Endothelial cell of umbilical vein (primary cell): ENCODE results near the gene EXD3. TPM values are rescaled to one million over a fixed set of nuclear protein-coding genes. Genes with fewer than 3 reads are reported as not detected.

Experiments used
- BruUV-seq: library from RNA; stranded (reverse); fragments of 400-500 nt; replicated peaks from 2 replicates; lab custom pipeline; 2021; lab: Mats Ljungman, UMichigan
- CTCF ChIA-PET: fragments of 300-600, 350-600 bp; sonication (Branson Sonifier 250); formaldehyde crosslinking; loops from one replicate; lab custom pipeline; 2021; ENCODE audit warnings: antibody characterized with exemption, inconsistent platforms; lab: Charles Lee
- POLR2A ChIA-PET: fragments of 300-600, 350-600 bp; sonication (Branson Sonifier 250); formaldehyde crosslinking; loops from one replicate; lab custom pipeline; 2021; ENCODE audit warnings: antibody characterized with exemption, inconsistent platforms; lab: Charles Lee
- DNase-seq: peaks from one replicate; pipeline ENCODE4 v3.0.0-alpha.2; 2011; ENCODE audit warnings: low read depth, low spot score
- FAIRE-seq: peaks from 2 replicates; lab custom pipeline; 2011; peaks lifted over from hg19 to GRCh38; lab: Jason Lieb, UNC
- H2AFZ ChIP-seq: 2 replicates; pipeline ENCODE4 v1.6.0; 2012; ENCODE audit warnings: low read depth, low read length, control low read depth, inconsistent platforms
- H3K27ac ChIP-seq: 2 replicates; pipeline ENCODE4 v1.5.1; 2011; ENCODE audit warnings: low read depth, mild to moderate bottlenecking, control low read depth, low read length, moderate library complexity; ENCODE audit not compliant: insufficient read depth
- H3K27me3 ChIP-seq, 2 experiments: 2 replicates each; pipeline versions ENCODE4 v1.6.0 to v1.6.1; 2011; ENCODE audit warnings: low read length in 2 of 2, mixed read lengths in 1 of 2; ENCODE audit not compliant: control insufficient read depth in 2 of 2, insufficient read depth in 2 of 2
- H3K36me3 ChIP-seq, 2 experiments: 2 replicates in 1 of 2; 3 replicates in 1 of 2; pipeline ENCODE4 v1.5.1; 2011; ENCODE audit warnings: low read length in 2 of 2, mild to moderate bottlenecking in 1 of 2, moderate library complexity in 1 of 2; ENCODE audit not compliant: control insufficient read depth in 2 of 2, insufficient read depth in 2 of 2; ENCODE audit errors: extremely low read depth in 1 of 2
- H3K4me1 ChIP-seq: 3 replicates; pipeline ENCODE4 v1.5.1; 2011; ENCODE audit warnings: mild to moderate bottlenecking, low read length; ENCODE audit not compliant: control insufficient read depth, insufficient read depth; ENCODE audit errors: extremely low read depth
- H3K4me2 ChIP-seq: 2 replicates; pipeline ENCODE4 v1.6.1; 2011; ENCODE audit warnings: low read length, control low read depth, mixed read lengths; ENCODE audit not compliant: insufficient read depth
- H3K4me3 ChIP-seq, 3 experiments: fragments of 200-600 bp in 1 of 3; sonication (generic), shearing (Covaris generic) in 1 of 3; replicated peaks in 1 of 3; 2 replicates each; pipeline ENCODE4 v1.5.1; 2011 to 2016; ENCODE audit warnings: control low read depth in 3 of 3, low read length in 3 of 3, mild to moderate bottlenecking in 2 of 3, inconsistent platforms in 1 of 3, low read depth in 1 of 3, moderate library complexity in 1 of 3; ENCODE audit not compliant: insufficient read depth in 1 of 3
- H3K79me2 ChIP-seq: 2 replicates; pipeline ENCODE4 v1.6.0; 2012; ENCODE audit warnings: low read length, inconsistent platforms; ENCODE audit not compliant: control insufficient read depth, insufficient read depth
- H3K9ac ChIP-seq: replicated peaks from 2 replicates; pipeline ENCODE3; 2011; ENCODE audit warnings: low read length, control low read depth; ENCODE audit not compliant: insufficient read depth; ENCODE audit errors: extremely low read depth
- H3K9me1 ChIP-seq: replicated peaks from 3 replicates; pipeline ENCODE4 v1.6.0; 2011; ENCODE audit warnings: mild to moderate bottlenecking, low read length; ENCODE audit not compliant: control insufficient read depth, insufficient read depth; ENCODE audit errors: extremely low read depth
- H3K9me3 ChIP-seq: replicated peaks from 2 replicates; pipeline ENCODE4 v1.5.1; 2012; ENCODE audit warnings: low read length, inconsistent platforms; ENCODE audit not compliant: control insufficient read depth, insufficient read depth
- H4K20me1 ChIP-seq: replicated peaks from 2 replicates; pipeline ENCODE3; 2011; ENCODE audit warnings: mild to moderate bottlenecking, low read length; ENCODE audit not compliant: control insufficient read depth, insufficient read depth; ENCODE audit errors: extremely low read depth
- EZH2 ChIP-seq: IDR thresholded peaks from 2 replicates; pipeline ENCODE4 v1.6.1; 2012; ENCODE audit warnings: borderline replicate concordance, low read depth, mild to moderate bottlenecking, moderate library complexity, low read length, inconsistent platforms; ENCODE audit not compliant: severe bottlenecking
- FOS ChIP-seq: IDR thresholded peaks from 2 replicates; pipeline ENCODE4 v1.6.1; 2011; ENCODE audit warnings: mild to moderate bottlenecking, low read length, moderate library complexity, borderline replicate concordance; ENCODE audit not compliant: insufficient read depth
- GATA2 ChIP-seq: IDR thresholded peaks from 2 replicates; pipeline ENCODE4 v1.7.0; 2011; ENCODE audit warnings: low read depth, mild to moderate bottlenecking, moderate library complexity, mixed read lengths, low read length; ENCODE audit not compliant: insufficient read length, insufficient read depth
- JUN ChIP-seq: IDR thresholded peaks from 2 replicates; pipeline ENCODE4 v1.6.1; 2011; ENCODE audit warnings: borderline replicate concordance, low read depth; ENCODE audit not compliant: insufficient read length, insufficient read depth
- MYC ChIP-seq: IDR thresholded peaks from one replicate; pipeline ENCODE4 v1.6.1; 2011; ENCODE audit warnings: mild to moderate bottlenecking, low read depth, low read length
- POLR2A ChIP-seq: IDR thresholded peaks from 2 replicates; pipeline ENCODE4 v1.6.1; 2012; ENCODE audit warnings: low read depth, mild to moderate bottlenecking, control low read depth, low read length
- POLR2AphosphoS5 ChIP-seq: IDR thresholded peaks from 2 replicates; pipeline ENCODE4 v1.6.1; 2012; ENCODE audit warnings: low read depth, mild to moderate bottlenecking, control low read depth, low read length, moderate library complexity; ENCODE audit not compliant: insufficient read depth
- dilution Hi-C: fragments of 300-500 bp; cut with MboI; formaldehyde crosslinking; loops from one replicate; pipeline ENCODE4 v1.15.0; 2019; ENCODE audit warnings: low sequenced_read_pairs; ENCODE audit not compliant: extremely low pct_ligation_motif_present
- intact Hi-C: fragments of 100-400 bp; cut with micrococcal nuclease; formaldehyde crosslinking; loops from one replicate; pipeline ENCODE4 v1.10.0; 2022
- polyA plus RNA-seq, 4 experiments: library from polyadenylated mRNA; depleted of rRNA in 3 of 4; stranded (reverse) in 3 of 4; unstranded in 1 of 4; fragments of >200 nt; gene quantifications; 2 replicates each; pipeline versions ENCODE4 v1.2.1 to v1.2.3, GENCODE V29; 2011 to 2012; ENCODE audit warnings: missing spikeins in 1 of 4
- total RNA-seq: library from RNA; stranded (reverse); gene quantifications from 2 replicates; pipeline ENCODE4 v1.2.3, GENCODE V29; 2021
- TF ChIP-seq, protein P1 (sequence below), 2 donors: IDR thresholded peaks; 1 replicate in 1 of 2; 2 replicates in 1 of 2; pipeline ENCODE4 v1.5.1; 2011; ENCODE audit warnings: low read length in 2 of 2, mild to moderate bottlenecking in 2 of 2, moderate library complexity in 2 of 2, control low read depth in 1 of 2, inconsistent platforms in 1 of 2, low read depth in 1 of 2; ENCODE audit not compliant: insufficient read depth in 1 of 2; ENCODE audit errors: extremely low read depth in 1 of 2
- TF ChIP-seq, protein P2 (sequence below): IDR thresholded peaks from 2 replicates; pipeline ENCODE4 v1.6.1; 2011; ENCODE audit not compliant: insufficient read depth, insufficient read length

Gene EXD3
- total and polyA plus RNA-seq, 2 donors (not counting 3 experiments of a cell fraction or from before 2014, with no cell fraction given), result 17.7 to 30.3 TPM

DNA sequence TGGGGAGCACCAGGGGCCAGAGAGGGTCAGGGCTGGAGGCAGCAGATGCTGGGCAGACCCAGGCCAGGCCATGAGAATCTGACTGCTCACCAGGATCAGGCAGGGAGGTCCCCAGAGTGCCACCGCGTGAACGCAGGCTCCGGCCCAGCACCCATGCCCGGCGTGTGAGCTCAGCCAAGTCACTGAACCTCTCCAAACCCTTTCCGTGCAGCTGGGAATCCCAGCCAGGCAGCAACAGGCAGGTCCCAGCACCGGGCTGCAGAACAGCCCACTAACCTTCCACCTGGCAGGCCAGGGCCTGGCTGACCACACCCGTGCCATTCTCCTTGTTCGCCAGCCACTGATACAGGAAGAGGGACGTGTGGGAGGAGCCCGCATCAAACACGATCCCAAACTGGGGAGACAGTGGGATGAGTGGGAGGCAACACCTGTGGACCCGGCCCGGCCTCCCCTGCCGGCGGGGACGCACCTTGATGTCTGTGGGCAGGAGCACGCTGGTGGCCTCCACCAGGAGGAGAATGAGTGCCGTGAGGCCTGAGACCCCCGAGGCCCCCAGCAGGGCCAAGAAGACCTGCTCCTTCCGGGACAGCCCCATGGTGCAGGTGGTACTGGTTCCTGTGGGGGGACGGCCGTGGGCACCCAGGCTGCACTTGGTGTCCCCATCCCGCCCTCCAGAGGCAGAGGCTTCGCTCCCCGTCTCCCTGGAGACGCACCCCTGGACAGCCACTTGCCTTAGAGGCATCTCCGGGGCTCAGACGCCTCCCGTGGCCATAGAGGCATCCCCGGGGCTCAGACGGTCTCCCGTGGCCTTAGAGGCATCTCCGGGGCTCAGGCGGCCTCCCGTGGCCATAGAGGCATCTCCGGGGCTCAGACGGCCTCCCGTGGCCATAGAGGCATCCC, 15.0 kb upstream of the EXD3 start:
- TF ChIP-seq EZH2, result no peak
- no peak for TF ChIP-seq JUN
- TF ChIP-seq, protein P1, sequence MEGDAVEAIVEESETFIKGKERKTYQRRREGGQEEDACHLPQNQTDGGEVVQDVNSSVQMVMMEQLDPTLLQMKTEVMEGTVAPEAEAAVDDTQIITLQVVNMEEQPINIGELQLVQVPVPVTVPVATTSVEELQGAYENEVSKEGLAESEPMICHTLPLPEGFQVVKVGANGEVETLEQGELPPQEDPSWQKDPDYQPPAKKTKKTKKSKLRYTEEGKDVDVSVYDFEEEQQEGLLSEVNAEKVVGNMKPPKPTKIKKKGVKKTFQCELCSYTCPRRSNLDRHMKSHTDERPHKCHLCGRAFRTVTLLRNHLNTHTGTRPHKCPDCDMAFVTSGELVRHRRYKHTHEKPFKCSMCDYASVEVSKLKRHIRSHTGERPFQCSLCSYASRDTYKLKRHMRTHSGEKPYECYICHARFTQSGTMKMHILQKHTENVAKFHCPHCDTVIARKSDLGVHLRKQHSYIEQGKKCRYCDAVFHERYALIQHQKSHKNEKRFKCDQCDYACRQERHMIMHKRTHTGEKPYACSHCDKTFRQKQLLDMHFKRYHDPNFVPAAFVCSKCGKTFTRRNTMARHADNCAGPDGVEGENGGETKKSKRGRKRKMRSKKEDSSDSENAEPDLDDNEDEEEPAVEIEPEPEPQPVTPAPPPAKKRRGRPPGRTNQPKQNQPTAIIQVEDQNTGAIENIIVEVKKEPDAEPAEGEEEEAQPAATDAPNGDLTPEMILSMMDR (IDR thresholded peaks at IDR 0.05; ENCODE audit: extremely low read depth in 1 of 2, insufficient read depth in 1 of 2, low read depth in 1 of 2, low read length in 2 of 2), result no peak
- TF ChIP-seq FOS, result no peak
- no peak for TF ChIP-seq POLR2A
- TF ChIP-seq, protein P2, sequence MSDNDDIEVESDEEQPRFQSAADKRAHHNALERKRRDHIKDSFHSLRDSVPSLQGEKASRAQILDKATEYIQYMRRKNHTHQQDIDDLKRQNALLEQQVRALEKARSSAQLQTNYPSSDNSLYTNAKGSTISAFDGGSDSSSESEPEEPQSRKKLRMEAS, result no peak
- TF ChIP-seq POLR2AphosphoS5, result no peak
- no peak for TF ChIP-seq GATA2
- TF ChIP-seq MYC, result no peak
- Histone ChIP-seq H3K27ac (no peak overlapping the region), H3K9me3 (no peaks in the 10 kb centered on the region), H4K20me1 (no peaks in the 10 kb centered on the region), H3K79me2 (no peaks in the 10 kb centered on the region), H2AFZ (no peak overlapping the region), H3K4me3 (no peak overlapping the region), H3K9me1 (no peaks in the 10 kb centered on the region), H3K4me2 (no peak overlapping the region), H3K9ac (no peak overlapping the region), H3K36me3 (no peaks in the 10 kb centered on the region), H3K4me1 (no peaks in the 10 kb centered on the region), H3K27me3 (no peaks in the 10 kb centered on the region)
- dilution Hi-C loops (no loop called here), intact Hi-C loops (no loop called here)
- CTCF ChIA-PET, result interaction anchor here (1.2 to 1.6 kb wide), 6 partner anchors 14 to 151 kb away, joined by 3 to 11 read pairs (median 4); partner anchors contain the start of genes EXD3, NOXA1 and NRARP
- POLR2A ChIA-PET, result no interaction called here
- FAIRE-seq (no peak), DNase-seq (no peak)
- BruUV-seq, result no TSS peak
